ENCODE results near the gene SLC6A20. TPM values are rescaled to one million over a fixed set of nuclear protein-coding genes. Genes with fewer than 3 reads are reported as not detected.

SLC6A20 gene
- total and polyA plus RNA-seq, 2 experiments from 2014 or later, result 0.20 to 0.39 TPM

- DNase-seq (ENCODE audit: low read depth in 1 of 2, low spot score in 1 of 2), result no peak
- Histone ChIP-seq H3K27me3 (no peaks in the 10 kb centered on the region), H3K4me1 (ENCODE audit: low read depth) (no peaks in the 10 kb centered on the region), H3K4me3 (no peak overlapping the region), H3K27ac (peak overlapping the region; percentile 8), H3K36me3 (peaks cover 27% of the 10 kb centered on the region), H3K9me3 (ENCODE audit: low read depth) (no peaks in the 10 kb centered on the region)
- no peak for TF ChIP-seq CTCF (IDR thresholded peaks at IDR 0.05; ENCODE audit: low read depth, low read length)
Observed at GRCh38 chr3:45746777-45747622, 49.3 kb downstream of the SLC6A20 start.

DNA sequence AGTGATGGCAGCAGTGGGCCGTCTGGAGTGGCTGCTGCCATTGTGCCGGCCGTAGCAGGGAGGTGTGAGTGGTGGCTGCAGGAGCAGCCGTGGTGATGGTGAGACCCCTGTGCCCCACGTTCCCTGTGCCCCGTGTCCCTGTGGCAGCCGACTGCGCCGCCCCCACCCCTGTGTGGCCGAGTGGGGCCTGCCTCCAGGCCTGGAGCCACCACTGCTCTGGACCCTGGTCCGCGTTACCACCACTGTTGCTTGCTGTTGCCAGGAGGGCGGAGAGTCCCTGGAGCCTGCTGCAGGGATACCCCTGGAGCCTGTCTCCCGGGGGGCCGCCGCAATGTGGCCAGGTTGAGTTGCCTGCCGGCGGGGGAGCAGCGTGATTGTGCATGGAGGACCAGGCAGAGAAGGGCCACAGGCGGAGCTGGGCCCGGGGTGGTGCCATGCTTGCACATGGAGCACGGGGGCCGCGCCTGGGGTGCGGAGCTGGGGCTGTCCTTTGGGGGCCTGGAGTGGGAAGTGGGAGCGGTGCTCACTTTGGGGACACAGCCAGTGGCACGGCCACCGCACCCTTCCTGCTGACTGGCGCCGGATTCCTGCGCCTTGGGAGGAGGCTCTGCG is 50.1 kb downstream of the SLC6A20 start:
- TF ChIP-seq CTCF (IDR thresholded peaks at IDR 0.05; ENCODE audit: low read depth, low read length), result no peak
- Histone ChIP-seq H3K27ac (no peak overlapping the region), H3K4me1 (ENCODE audit: low read depth) (no peaks in the 10 kb centered on the region), H3K4me3 (no peak overlapping the region), H3K27me3 (no peaks in the 10 kb centered on the region), H3K36me3 (peaks cover 28% of the 10 kb centered on the region), H3K9me3 (ENCODE audit: low read depth) (no peaks in the 10 kb centered on the region)
- no peak for DNase-seq (ENCODE audit: low read depth in 1 of 2, low spot score in 1 of 2)

GRCh38 chr3:45742461-45743089 is 53.8 kb downstream of the SLC6A20 start:
- peak overlapping the region; percentile 25 for H3K27ac ChIP-seq
- peaks cover 63% of the 10 kb centered on the region for H3K36me3 ChIP-seq
- no peaks in the 10 kb centered on the region for H3K27me3 ChIP-seq
- H3K4me1 ChIP-seq (ENCODE audit: low read depth), result peaks cover 8% of the 10 kb centered on the region
- no peak for TF ChIP-seq CTCF (IDR thresholded peaks at IDR 0.05; ENCODE audit: low read depth, low read length)
- no peak overlapping the region for H3K4me3 ChIP-seq
- H3K9me3 ChIP-seq (ENCODE audit: low read depth), result no peaks in the 10 kb centered on the region
- DNase-seq (ENCODE audit: low read depth in 1 of 2, low spot score in 1 of 2), result no peak

DNA sequence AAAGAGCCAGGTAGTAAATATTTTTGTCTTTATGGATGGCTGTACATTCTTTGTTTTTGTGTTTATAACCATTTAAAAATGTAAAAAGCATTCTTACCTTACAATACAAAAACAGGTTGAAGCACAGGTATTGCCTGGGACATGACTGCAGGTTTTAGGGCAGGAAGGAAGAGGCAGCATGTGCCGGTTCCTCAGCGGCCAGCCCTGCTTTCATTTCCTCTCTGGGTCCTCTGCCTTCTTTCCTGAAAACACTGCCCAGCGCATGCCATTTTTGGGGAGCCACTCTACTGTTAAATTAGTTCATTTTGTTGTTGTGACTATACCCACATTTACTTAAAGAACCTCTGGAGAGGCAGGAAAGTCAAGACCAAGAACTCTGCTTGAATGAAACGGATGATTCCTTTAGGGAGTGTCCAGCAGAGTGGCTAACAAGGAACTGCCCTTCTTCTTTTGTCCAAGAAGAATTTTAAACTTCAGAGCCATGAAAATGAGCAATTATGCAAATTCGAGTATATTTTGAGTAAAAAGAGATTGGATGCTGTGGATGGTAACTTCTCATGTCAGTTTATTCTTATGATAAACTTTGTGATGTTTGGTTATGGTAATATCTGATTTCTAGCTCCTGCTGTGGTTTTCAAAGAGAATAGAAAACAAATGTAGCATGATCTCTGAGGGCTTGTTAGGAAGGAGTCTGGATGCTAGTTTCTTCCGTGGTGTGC is 54.4 kb downstream of the SLC6A20 start:
- Histone ChIP-seq H3K4me1 (ENCODE audit: low read depth) (peaks cover 12% of the 10 kb centered on the region), H3K27me3 (no peaks in the 10 kb centered on the region), H3K36me3 (peaks cover 66% of the 10 kb centered on the region), H3K4me3 (no peak overlapping the region), H3K27ac (peak overlapping the region; percentile 25), H3K9me3 (ENCODE audit: low read depth) (no peaks in the 10 kb centered on the region)
- DNase-seq (ENCODE audit: low read depth in 1 of 2, low spot score in 1 of 2), result no peak
- no peak for TF ChIP-seq CTCF (IDR thresholded peaks at IDR 0.05; ENCODE audit: low read depth, low read length)

GRCh38 chr3:45741247-45741646 is 55.1 kb downstream of the SLC6A20 start:
- Histone ChIP-seq H3K27ac (peak overlapping the region; percentile 47), H3K4me1 (ENCODE audit: low read depth) (peaks cover 15% of the 10 kb centered on the region), H3K36me3 (peaks cover 65% of the 10 kb centered on the region), H3K9me3 (ENCODE audit: low read depth) (no peaks in the 10 kb centered on the region), H3K27me3 (no peaks in the 10 kb centered on the region), H3K4me3 (no peak overlapping the region)
- TF ChIP-seq CTCF (IDR thresholded peaks at IDR 0.05; ENCODE audit: low read depth, low read length), result no peak
- DNase-seq (ENCODE audit: low read depth in 1 of 2, low spot score in 1 of 2), result no peak

All from cardiac muscle cell (in vitro differentiated cells and primary cell).